Vagina (tissue), 2 donors: Measurements from ENCODE around the gene ATP4B.

Source experiments
- POLR2A ChIP-seq, 2 donors: fragments of 450-650 bp; IDR thresholded peaks; one replicate each; pipeline ENCODE4 v1.6.1; 2017; ENCODE audit warnings: antibody characterized with exemption in 2 of 2, mild to moderate bottlenecking in 2 of 2, moderate library complexity in 2 of 2
- POLR2AphosphoS5 ChIP-seq, 2 donors: sonication (generic); formaldehyde crosslinking; IDR thresholded peaks; one replicate each; pipeline ENCODE4 v1.9.0; 2017; ENCODE audit warnings: antibody characterized with exemption in 2 of 2, mild to moderate bottlenecking in 2 of 2, low read depth in 1 of 2; ENCODE audit not compliant: insufficient read depth in 1 of 2
- TF ChIP-seq, protein P1 (sequence below), 3 experiments: fragments of 450-650 bp in 2 of 3; fragments of 200-600 bp in 1 of 3; sonication (generic) in 1 of 3; IDR thresholded peaks; one replicate each; pipeline ENCODE4 v1.5.1; 2017 to 2019; ENCODE audit warnings: antibody characterized with exemption in 3 of 3, mild to moderate bottlenecking in 2 of 3, moderate library complexity in 2 of 3

DNA sequence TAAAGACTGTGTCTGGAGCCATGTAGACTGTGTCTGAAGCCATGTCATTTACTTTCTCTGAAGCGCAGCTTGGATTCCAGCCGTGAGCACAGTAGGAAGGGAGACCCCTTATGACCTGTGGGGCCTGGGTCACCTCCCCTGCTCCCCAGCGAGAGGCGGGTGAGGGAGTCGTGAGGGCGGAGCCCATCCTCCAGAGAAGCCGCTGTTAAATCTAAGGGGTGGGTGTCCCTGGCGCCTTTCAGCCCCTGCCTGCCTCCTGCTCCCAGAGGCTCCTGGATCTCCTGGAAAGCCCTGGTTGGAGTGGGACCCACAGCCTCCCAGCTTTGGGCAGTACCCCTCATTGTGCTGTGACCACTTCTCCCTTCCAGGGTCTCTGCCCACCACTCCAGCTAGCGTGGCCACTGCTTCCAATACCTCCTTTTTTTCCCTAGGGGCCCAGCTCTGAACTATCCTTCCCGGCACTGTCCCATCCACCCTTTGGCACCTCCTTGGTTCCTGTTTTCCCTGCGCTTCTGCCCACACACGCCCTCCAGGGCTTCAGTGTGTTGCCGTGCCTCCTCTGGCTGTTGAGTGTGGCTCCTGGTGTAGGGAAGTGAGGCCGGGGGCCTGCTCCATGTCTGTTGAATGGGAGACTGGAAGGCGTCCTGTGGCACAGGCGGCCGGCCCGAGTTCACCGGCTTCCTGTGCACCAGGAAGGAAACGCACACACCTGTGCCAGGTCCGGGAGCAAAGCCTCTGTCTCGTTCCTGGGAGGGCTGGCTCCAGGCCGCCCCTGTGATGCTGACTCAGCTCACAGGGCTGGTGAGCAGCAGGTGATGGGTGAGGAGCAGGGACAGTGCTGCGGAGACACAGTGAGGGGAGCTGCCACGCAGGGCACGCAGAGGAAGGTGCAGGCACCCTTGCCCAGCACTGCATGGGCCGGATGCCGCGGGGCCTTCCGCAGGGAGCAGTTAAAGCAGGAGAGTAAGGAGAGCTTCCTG lies 29.4 kb downstream of the ATP4B start:
- TF ChIP-seq, protein P1, sequence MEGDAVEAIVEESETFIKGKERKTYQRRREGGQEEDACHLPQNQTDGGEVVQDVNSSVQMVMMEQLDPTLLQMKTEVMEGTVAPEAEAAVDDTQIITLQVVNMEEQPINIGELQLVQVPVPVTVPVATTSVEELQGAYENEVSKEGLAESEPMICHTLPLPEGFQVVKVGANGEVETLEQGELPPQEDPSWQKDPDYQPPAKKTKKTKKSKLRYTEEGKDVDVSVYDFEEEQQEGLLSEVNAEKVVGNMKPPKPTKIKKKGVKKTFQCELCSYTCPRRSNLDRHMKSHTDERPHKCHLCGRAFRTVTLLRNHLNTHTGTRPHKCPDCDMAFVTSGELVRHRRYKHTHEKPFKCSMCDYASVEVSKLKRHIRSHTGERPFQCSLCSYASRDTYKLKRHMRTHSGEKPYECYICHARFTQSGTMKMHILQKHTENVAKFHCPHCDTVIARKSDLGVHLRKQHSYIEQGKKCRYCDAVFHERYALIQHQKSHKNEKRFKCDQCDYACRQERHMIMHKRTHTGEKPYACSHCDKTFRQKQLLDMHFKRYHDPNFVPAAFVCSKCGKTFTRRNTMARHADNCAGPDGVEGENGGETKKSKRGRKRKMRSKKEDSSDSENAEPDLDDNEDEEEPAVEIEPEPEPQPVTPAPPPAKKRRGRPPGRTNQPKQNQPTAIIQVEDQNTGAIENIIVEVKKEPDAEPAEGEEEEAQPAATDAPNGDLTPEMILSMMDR (IDR thresholded peaks at IDR 0.05), result no peak
- no peak for TF ChIP-seq POLR2A (IDR thresholded peaks at IDR 0.05)
- TF ChIP-seq POLR2AphosphoS5 (IDR thresholded peaks at IDR 0.05; ENCODE audit: insufficient read depth in 1 of 2, low read depth in 1 of 2), result no peak
